Naive thymus-derived CD4-positive, alpha-beta T cell (primary cell): Measurements from ENCODE around the gene ADORA2A. TPM values are rescaled to one million over a fixed set of nuclear protein-coding genes. Genes with fewer than 3 reads are reported as not detected.
"Not testable (repeated sequence)": the region's sequence is repeated elsewhere in the genome, so short reads cannot be mapped to it uniquely, and the experiment has no call there.

Experiments
- ATAC-seq: fragments of 150-1000 bp; cut with Tn5 transposase; 2 replicates; pipeline ENCODE4 v1.10.0; 2021; ENCODE audit warnings: mild to moderate bottlenecking, moderate library complexity
- CTCF ChIA-PET: fragments of 350-600 bp; sonication (Branson Sonifier 250); formaldehyde crosslinking; loops from one replicate; lab custom pipeline; 2021; ENCODE audit warnings: antibody characterized with exemption; lab: Charles Lee
- POLR2A ChIA-PET: fragments of 350-600 bp; sonication (Branson Sonifier 250); formaldehyde crosslinking; loops from one replicate; lab custom pipeline; 2021; ENCODE audit warnings: antibody characterized with exemption, inconsistent platforms; lab: Charles Lee
- DNase-seq, 9 donors: peaks; one replicate each; pipeline versions ENCODE4 v3.0.0 to v3.0.0-alpha.2; 2020 to 2022; ENCODE audit warnings: mixed read lengths in 1 of 9
- H3K27ac ChIP-seq: one replicate; pipeline ENCODE4 v1.7.0; 2013; ENCODE audit warnings: mild to moderate bottlenecking, low read depth, low read length, moderate library complexity
- H3K27me3 ChIP-seq, 2 donors: one replicate each; pipeline ENCODE4 v1.7.0; 2013; ENCODE audit warnings: low read length in 2 of 2, mild to moderate bottlenecking in 2 of 2, moderate library complexity in 2 of 2; ENCODE audit not compliant: control insufficient read depth in 2 of 2, insufficient read depth in 2 of 2
- H3K36me3 ChIP-seq, 3 experiments: 1 replicate in 2 of 3; 2 replicates in 1 of 3; pipeline ENCODE4 v1.7.0; 2013; ENCODE audit warnings: low read length in 3 of 3, mild to moderate bottlenecking in 3 of 3, moderate library complexity in 1 of 3; ENCODE audit not compliant: insufficient read depth in 3 of 3, control insufficient read depth in 2 of 3
- H3K4me1 ChIP-seq, 2 donors: one replicate each; pipeline ENCODE4 v1.7.0; 2013; ENCODE audit warnings: low read length in 2 of 2, mild to moderate bottlenecking in 2 of 2, moderate library complexity in 1 of 2; ENCODE audit not compliant: control insufficient read depth in 2 of 2, insufficient read depth in 2 of 2
- H3K4me3 ChIP-seq: 2 replicates; pipeline ENCODE4 v1.7.0; 2013; ENCODE audit warnings: mild to moderate bottlenecking, low read length
- H3K9me3 ChIP-seq, 3 experiments: 1 replicate in 2 of 3; 2 replicates in 1 of 3; pipeline ENCODE4 v1.7.0; 2013; ENCODE audit warnings: low read length in 3 of 3; ENCODE audit not compliant: control insufficient read depth in 2 of 3
- H3K27ac Mint-ChIP-seq, 9 donors: one replicate each; pipeline ENCODE4 v1.8.0; 2020 to 2022; ENCODE audit warnings: mixed read lengths in 9 of 9, mild to moderate bottlenecking in 8 of 9, moderate library complexity in 5 of 9, inconsistent platforms in 2 of 9
- H3K27me3 Mint-ChIP-seq, 5 donors: one replicate each; pipeline ENCODE4 v1.8.0; 2021 to 2022; ENCODE audit warnings: mixed read lengths in 5 of 5, mild to moderate bottlenecking in 1 of 5
- H3K36me3 Mint-ChIP-seq, 5 donors: one replicate each; pipeline ENCODE4 v1.8.0; 2020 to 2022; ENCODE audit warnings: mixed read lengths in 5 of 5, mild to moderate bottlenecking in 3 of 5, inconsistent platforms in 1 of 5
- H3K4me1 Mint-ChIP-seq, 7 donors: one replicate each; pipeline ENCODE4 v1.8.0; 2020 to 2022; ENCODE audit warnings: mixed read lengths in 7 of 7, mild to moderate bottlenecking in 3 of 7, inconsistent platforms in 1 of 7
- H3K4me3 Mint-ChIP-seq, 10 donors: one replicate each; pipeline ENCODE4 v1.8.0; 2020 to 2022; ENCODE audit warnings: mild to moderate bottlenecking in 10 of 10, mixed read lengths in 10 of 10, moderate library complexity in 6 of 10, inconsistent platforms in 2 of 10
- H3K9me3 Mint-ChIP-seq, 11 donors: one replicate each; pipeline ENCODE4 v1.8.0; 2020 to 2022; ENCODE audit warnings: mixed read lengths in 11 of 11, mild to moderate bottlenecking in 4 of 11, inconsistent platforms in 1 of 11, moderate library complexity in 1 of 11
- intact Hi-C, 2 donors: fragments of 100-400 bp; cut with micrococcal nuclease; formaldehyde crosslinking; loops; one replicate each; pipeline ENCODE4 v1.15.1; 2023
- polyA plus RNA-seq, 2 donors: library from polyadenylated mRNA; unstranded; fragments of 300-500 nt; fragmentation: Illumina TruSeq; gene quantifications; one replicate each; pipeline ENCODE4 v1.2.3, GENCODE V29; 2021
- total RNA-seq, 6 experiments: library from RNA in 5 of 6; stranded (reverse) in 5 of 6; gene quantifications; 1 replicate in 5 of 6; 2 replicates in 1 of 6; pipeline ENCODE4 v1.2.3 and lab custom pipeline; 2021 to 2026

Gene ADORA2A
- total and polyA plus RNA-seq, 7 experiments from 2014 or later: 22.5 to 127 (median 41.6) TPM

DNA sequence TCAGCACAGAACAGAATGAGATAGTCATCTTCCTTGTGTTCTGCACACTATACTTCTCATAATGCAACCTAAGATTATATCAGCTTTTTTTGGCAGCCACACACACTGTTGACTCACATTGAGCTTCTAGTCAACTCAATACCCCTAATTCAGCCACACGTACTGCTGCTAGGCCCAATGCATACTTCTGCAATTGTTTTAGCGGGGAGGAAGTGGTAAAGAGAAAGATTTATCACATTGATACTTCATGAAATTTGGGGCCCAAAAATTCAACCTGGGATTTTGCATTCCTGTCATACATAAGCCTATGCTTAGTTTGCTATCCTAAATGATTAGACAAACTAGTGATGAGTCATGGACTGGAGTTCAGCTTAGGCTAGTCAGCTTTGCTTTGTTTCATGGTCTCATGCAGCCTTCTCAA, 59.1 kb downstream of the ADORA2A start:
- Mint-ChIP-seq H3K4me3 (no peak overlapping the region), H3K27ac (peak overlapping the region in 1 of 9 donors; percentile 10), H3K9me3 (no peaks in the 10 kb centered on the region), H3K27me3 (peaks cover 0 to 12% (median 0%) of the 10 kb centered on the region in 5 donors), H3K4me1 (peaks cover 0 to 20% (median 0%) of the 10 kb centered on the region in 7 donors), H3K36me3 (peaks cover 0 to 2% (median 0%) of the 10 kb centered on the region in 5 donors)
- Histone ChIP-seq H3K4me3 (no peak overlapping the region), H3K4me1 (no peaks in the 10 kb centered on the region), H3K27ac (no peak overlapping the region), H3K27me3 (no peaks in the 10 kb centered on the region), H3K9me3 (no peaks in the 10 kb centered on the region), H3K36me3 (no peaks in the 10 kb centered on the region)
- peak; percentile 74 for ATAC-seq
- ChIA-PET POLR2A (interaction anchor here (0.5 to 0.8 kb wide), 2 partner anchors 59 to 62 kb away, joined by 3 read pairs; partner anchors contain the start of gene ADORA2A), CTCF (interaction anchor here (0.6 to 4.8 kb wide), 6 partner anchors 35 to 666 kb away, joined by 3 to 23 read pairs (median 3); no protein-coding TSS in a partner anchor)
- intact Hi-C loops: loop anchor here in 1 of 2 donors (5.0 kb wide), 1 partner anchor 504 kb away; the partner anchor contains the start of gene GSTT2
- no peak for DNase-seq

- intact Hi-C loops: loop anchor here in 1 of 2 donors (5.0 kb wide), 1 partner anchor 507 kb away; the partner anchor contains the start of gene GSTT2
- H3K27me3 Mint-ChIP-seq: peaks cover 8 to 33% (median 18%) of the 10 kb centered on the region in 5 donors
- CTCF ChIA-PET: no interaction called here
Measured at GRCh38 chr22:24489011-24489410, 61.6 kb downstream of the ADORA2A start.

DNA sequence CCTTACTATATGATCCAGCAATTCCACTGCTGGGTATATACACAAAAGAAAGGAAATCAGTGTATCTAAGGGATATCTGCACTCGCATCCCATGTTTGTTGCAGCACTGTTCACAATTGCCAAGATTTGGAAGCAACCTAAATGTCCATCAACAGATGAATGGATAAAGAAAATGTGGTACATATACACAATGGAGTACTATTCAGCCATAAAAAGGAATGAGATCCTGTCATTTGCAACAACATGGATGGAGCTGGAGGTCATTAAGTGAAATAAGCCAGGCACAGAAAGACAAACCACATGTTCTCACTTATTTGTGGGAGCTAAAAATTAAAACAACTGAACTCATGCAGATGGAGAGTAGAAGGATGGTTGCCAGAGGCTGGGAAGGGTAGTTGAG, 62.0 kb downstream of the ADORA2A start:
- ATAC-seq, H3K27ac Mint-ChIP-seq, H3K36me3 Mint-ChIP-seq, H3K27ac ChIP-seq, H3K27me3 ChIP-seq, CTCF ChIA-PET, H3K4me3 Mint-ChIP-seq, H3K4me3 ChIP-seq, H3K4me1 ChIP-seq, H3K9me3 ChIP-seq, POLR2A ChIA-PET, DNase-seq, H3K9me3 Mint-ChIP-seq, H3K36me3 ChIP-seq: not testable (repeated sequence)
- intact Hi-C loops: loop anchor here in 1 of 2 donors (5.0 kb wide), 1 partner anchor 507 kb away; the partner anchor contains the start of gene GSTT2
- Mint-ChIP-seq H3K27me3 (peaks cover 8 to 35% (median 20%) of the 10 kb centered on the region in 5 donors), H3K4me1 (peaks cover 0 to 12% (median 0%) of the 10 kb centered on the region in 7 donors)

More at GRCh38 chr22:24489011-24489410, 61.6 kb downstream of the ADORA2A start:
- Mint-ChIP-seq H3K27ac (no peak overlapping the region), H3K9me3 (no peaks in the 10 kb centered on the region), H3K36me3 (peaks cover 2 to 4% (median 4%) of the 10 kb centered on the region in 5 donors), H3K4me1 (peaks cover 0 to 15% (median 0%) of the 10 kb centered on the region in 7 donors), H3K4me3 (no peak overlapping the region)
- H3K27me3 ChIP-seq: no peaks in the 10 kb centered on the region
- H3K4me3 ChIP-seq: no peak overlapping the region
- H3K9me3 ChIP-seq: no peaks in the 10 kb centered on the region
- DNase-seq (no peak), ATAC-seq (no peak)
- H3K4me1 ChIP-seq: no peaks in the 10 kb centered on the region
- no peaks in the 10 kb centered on the region for H3K36me3 ChIP-seq
- no peak overlapping the region for H3K27ac ChIP-seq
- POLR2A ChIA-PET: no interaction called here

Other genes starting within 250 kb of the ADORA2A start
- gene SUSD2, start 246.1 kb upstream of the ADORA2A start, total RNA-seq: 1 to 10 TPM; 1.0 to 2.3 (median 1.7) TPM
- under 1 TPM in 1 of 2 donors, not detected in 1; 0.40 TPM for gene SUSD2, start 246.1 kb upstream of the ADORA2A start, polyA plus RNA-seq
- under 1 TPM in 4 of 5 experiments, not detected in 1; 0.14 to 0.77 (median 0.42) TPM for gene GGT5, start 182.5 kb upstream of the ADORA2A start, total RNA-seq
- not detected for gene GGT5, start 182.5 kb upstream of the ADORA2A start, polyA plus RNA-seq
- 10 to 100 TPM; 39.5 to 69.0 (median 51.3) TPM for gene SPECC1L, start 156.8 kb upstream of the ADORA2A start, total RNA-seq
- gene SPECC1L, start 156.8 kb upstream of the ADORA2A start, polyA plus RNA-seq: 10 to 100 TPM; 14.6 to 18.4 TPM
- 1 to 10 TPM in 4 of 5 experiments, under 1 TPM in 1; 0.70 to 3.4 (median 2.1) TPM for gene UPB1, start 67.7 kb downstream of the ADORA2A start, total RNA-seq
- gene UPB1, start 67.7 kb downstream of the ADORA2A start, polyA plus RNA-seq: under 1 TPM; 0.14 to 0.15 TPM
- 100 to 1,000 TPM in 1 of 5 experiments, 10 to 100 TPM in 4; 57.9 to 131 (median 63.4) TPM for gene GUCD1, start 127.5 kb downstream of the ADORA2A start, total RNA-seq
- 10 to 100 TPM; 33.1 to 54.5 TPM for gene GUCD1, start 127.5 kb downstream of the ADORA2A start, polyA plus RNA-seq
- gene SNRPD3, start 128.4 kb downstream of the ADORA2A start, total RNA-seq: 10 to 100 TPM; 47.5 to 94.5 (median 73.9) TPM
- 10 to 100 TPM; 84.2 to 95.1 TPM for gene SNRPD3, start 128.4 kb downstream of the ADORA2A start, polyA plus RNA-seq
- gene LRRC75B, start 165.5 kb downstream of the ADORA2A start, total RNA-seq: 1 to 10 TPM in 2 of 5 experiments, not detected in 3; 2.4 to 2.5 TPM
- not detected for gene LRRC75B, start 165.5 kb downstream of the ADORA2A start, polyA plus RNA-seq
- gene GGT1, start 175.6 kb downstream of the ADORA2A start, total RNA-seq: 10 to 100 TPM; 11.5 to 95.9 (median 12.8) TPM
- 1 to 10 TPM; 1.1 to 2.4 TPM for gene GGT1, start 175.6 kb downstream of the ADORA2A start, polyA plus RNA-seq